GM12891 (cell line): ENCODE measurements around the gene KSR1.

Source experiments
- PAX5 ChIP-seq: IDR thresholded peaks from 2 replicates; pipeline ENCODE4 v1.6.1; 2011; ENCODE audit warnings: low read length, moderate library complexity, mild to moderate bottlenecking; ENCODE audit not compliant: insufficient read depth, severe bottlenecking
- POLR2A ChIP-seq: IDR thresholded peaks from 2 replicates; pipeline ENCODE4 v1.6.1; 2011; ENCODE audit warnings: low read depth, low read length, control low read depth
- POLR2AphosphoS5 ChIP-seq: IDR thresholded peaks from 2 replicates; pipeline ENCODE4 v1.6.1; 2011; ENCODE audit warnings: low read depth, low read length, control low read depth
- SPI1 ChIP-seq: IDR thresholded peaks from 2 replicates; pipeline ENCODE4 v1.6.1; 2011; ENCODE audit warnings: low read depth, low read length, control low read depth
- TAF1 ChIP-seq: IDR thresholded peaks from 2 replicates; pipeline ENCODE4 v1.6.1; 2011; ENCODE audit warnings: low read depth, low read length, control low read depth

DNA sequence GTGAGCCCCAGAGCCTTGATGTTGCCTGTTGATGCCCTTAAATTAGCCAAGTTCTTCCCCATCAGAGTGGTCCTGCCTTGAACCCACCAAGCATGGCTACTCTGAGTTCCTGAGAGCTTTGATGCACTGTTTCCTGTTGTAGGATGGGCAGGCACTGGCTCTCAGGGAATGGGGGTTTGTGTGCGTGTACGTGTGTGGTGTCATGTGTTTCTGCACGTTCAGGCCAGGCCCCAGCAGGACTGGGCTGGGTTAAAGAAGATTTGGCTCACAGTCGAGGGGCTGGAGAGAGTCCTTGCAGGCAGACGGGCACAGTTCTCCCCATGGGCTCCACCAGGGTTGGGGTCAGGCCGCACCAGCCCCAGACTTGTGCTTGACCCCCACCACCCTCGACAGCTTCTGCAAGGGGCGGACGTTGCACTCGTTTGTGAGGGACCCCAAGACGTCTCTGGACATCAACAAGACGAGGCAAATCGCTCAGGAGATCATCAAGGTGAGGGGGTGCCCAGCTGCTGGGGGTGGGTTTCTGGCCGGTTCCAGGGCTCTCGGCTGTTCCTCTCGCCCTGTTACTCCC lies 151.4 kb downstream of the KSR1 start:
- TF ChIP-seq POLR2A (no peak), POLR2AphosphoS5 (no peak), TAF1 (no peak), PAX5 (no peak), SPI1 (no peak)
